NB4 (cell line): ENCODE data around the gene XYLT1.

Source experiments
- CTCF ChIP-seq: IDR thresholded peaks from one replicate; pipeline ENCODE4 v1.5.1; 2012; ENCODE audit warnings: low read depth, low read length
- POLR2A ChIP-seq: IDR thresholded peaks from 2 replicates; pipeline ENCODE4 v1.6.1; 2011; ENCODE audit warnings: mild to moderate bottlenecking; ENCODE audit not compliant: insufficient read length; ENCODE audit errors: extremely low read depth

GRCh38 chr16:17245776-17246175, 225.0 kb downstream of the XYLT1 start:
- no peak for TF ChIP-seq CTCF
- no peak for TF ChIP-seq POLR2A
